22Rv1 (cell line): ENCODE data around the gene LMOD2.

Experiments used
- H3K27ac ChIP-seq: fragments of 450-650 bp; 2 replicates; pipeline ENCODE4 v1.5.1; 2017
- ZFX ChIP-seq: fragments of 450-650 bp; IDR thresholded peaks from 2 replicates; pipeline ENCODE4 v1.6.1; 2017; ENCODE audit warnings: antibody characterized with exemption, borderline replicate concordance
- TF ChIP-seq, protein P1 (sequence below): fragments of 450-650 bp; IDR thresholded peaks from 2 replicates; pipeline ENCODE4 v1.5.1; 2017; ENCODE audit warnings: mild to moderate bottlenecking

LMOD2 gene

DNA sequence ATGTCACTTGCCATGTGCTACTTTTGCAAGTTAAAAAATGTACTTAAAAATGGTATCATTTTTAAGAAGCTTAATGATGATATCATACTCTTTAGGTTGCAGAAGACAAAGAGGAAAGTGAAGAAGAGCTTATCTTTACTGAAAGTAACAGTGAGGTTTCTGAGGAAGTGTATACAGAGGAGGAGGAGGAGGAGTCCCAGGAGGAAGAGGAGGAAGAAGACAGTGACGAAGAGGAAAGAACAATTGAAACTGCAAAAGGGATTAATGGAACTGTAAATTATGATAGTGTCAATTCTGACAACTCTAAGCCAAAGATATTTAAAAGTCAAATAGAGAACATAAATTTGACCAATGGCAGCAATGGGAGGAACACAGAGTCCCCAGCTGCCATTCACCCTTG lies 6.1 kb downstream of the LMOD2 start:
- H3K27ac ChIP-seq = no peak overlapping the region
- no peak for TF ChIP-seq ZFX
- TF ChIP-seq, protein P1, sequence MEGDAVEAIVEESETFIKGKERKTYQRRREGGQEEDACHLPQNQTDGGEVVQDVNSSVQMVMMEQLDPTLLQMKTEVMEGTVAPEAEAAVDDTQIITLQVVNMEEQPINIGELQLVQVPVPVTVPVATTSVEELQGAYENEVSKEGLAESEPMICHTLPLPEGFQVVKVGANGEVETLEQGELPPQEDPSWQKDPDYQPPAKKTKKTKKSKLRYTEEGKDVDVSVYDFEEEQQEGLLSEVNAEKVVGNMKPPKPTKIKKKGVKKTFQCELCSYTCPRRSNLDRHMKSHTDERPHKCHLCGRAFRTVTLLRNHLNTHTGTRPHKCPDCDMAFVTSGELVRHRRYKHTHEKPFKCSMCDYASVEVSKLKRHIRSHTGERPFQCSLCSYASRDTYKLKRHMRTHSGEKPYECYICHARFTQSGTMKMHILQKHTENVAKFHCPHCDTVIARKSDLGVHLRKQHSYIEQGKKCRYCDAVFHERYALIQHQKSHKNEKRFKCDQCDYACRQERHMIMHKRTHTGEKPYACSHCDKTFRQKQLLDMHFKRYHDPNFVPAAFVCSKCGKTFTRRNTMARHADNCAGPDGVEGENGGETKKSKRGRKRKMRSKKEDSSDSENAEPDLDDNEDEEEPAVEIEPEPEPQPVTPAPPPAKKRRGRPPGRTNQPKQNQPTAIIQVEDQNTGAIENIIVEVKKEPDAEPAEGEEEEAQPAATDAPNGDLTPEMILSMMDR = no peak

DNA sequence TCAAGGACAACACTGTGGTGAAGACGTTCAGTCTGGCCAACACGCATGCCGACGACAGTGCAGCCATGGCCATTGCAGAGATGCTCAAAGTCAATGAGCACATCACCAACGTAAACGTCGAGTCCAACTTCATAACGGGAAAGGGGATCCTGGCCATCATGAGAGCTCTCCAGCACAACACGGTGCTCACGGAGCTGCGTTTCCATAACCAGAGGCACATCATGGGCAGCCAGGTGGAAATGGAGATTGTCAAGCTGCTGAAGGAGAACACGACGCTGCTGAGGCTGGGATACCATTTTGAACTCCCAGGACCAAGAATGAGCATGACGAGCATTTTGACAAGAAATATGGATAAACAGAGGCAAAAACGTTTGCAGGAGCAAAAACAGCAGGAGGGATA lies 6.6 kb downstream of the LMOD2 start:
- TF ChIP-seq ZFX = no peak
- TF ChIP-seq, protein P1 = no peak
- no peak overlapping the region for H3K27ac ChIP-seq

DNA sequence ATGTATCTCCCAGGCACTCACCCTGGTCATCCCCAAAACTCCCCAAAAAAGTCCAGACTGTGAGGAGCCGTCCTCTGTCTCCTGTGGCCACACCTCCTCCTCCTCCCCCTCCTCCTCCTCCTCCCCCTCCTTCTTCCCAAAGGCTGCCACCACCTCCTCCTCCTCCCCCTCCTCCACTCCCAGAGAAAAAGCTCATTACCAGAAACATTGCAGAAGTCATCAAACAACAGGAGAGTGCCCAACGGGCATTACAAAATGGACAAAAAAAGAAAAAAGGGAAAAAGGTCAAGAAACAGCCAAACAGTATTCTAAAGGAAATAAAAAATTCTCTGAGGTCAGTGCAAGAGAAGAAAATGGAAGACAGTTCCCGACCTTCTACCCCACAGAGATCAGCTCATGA lies 7.1 kb downstream of the LMOD2 start:
- H3K27ac ChIP-seq = no peak overlapping the region

DNA sequence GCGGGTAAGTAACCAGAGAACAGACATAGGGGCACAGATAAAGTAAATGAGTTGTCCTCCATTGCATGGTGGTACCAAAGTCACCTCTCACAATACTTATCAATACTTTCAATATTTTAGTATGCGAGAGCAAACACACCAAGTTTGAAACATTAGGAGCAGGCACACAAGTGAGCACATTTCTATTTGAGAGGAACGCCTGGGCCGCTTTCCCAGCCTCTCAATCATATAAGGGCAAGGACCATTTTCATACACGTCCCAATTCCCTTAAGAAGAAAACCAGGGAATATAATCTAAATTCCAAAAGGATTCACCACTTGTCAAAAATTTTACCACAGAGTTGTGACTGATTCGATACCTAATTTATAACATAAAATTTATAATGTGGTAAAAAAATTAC lies 7.5 kb downstream of the LMOD2 start:
- no peak overlapping the region for H3K27ac ChIP-seq
- TF ChIP-seq, protein P1 = no peak
- no peak for TF ChIP-seq ZFX

More for the DNA sequence above, 7.1 kb downstream of the LMOD2 start:
- TF ChIP-seq ZFX = no peak
- TF ChIP-seq, protein P1 = no peak

DNA sequence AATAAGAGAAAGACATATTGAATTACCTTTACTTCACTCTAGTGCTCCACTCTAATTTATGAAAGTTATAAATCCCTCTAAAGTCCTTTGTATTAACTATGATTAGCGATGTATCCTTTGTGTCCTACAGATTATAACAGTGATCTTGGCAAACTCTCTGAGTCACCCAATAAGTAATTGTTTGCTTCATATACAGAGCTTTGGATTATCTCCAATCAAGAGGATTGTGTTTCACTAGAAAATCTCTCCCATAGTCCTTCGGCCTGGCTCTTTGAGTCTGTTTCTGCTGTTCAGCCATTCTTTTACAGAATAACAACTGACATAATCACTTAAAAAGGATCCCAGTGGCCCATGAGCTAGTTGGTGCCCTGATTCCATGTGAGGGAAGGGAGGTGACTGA lies 9.5 kb downstream of the LMOD2 start:
- no peak for TF ChIP-seq ZFX
- TF ChIP-seq, protein P1 = no peak
- no peak overlapping the region for H3K27ac ChIP-seq

DNA sequence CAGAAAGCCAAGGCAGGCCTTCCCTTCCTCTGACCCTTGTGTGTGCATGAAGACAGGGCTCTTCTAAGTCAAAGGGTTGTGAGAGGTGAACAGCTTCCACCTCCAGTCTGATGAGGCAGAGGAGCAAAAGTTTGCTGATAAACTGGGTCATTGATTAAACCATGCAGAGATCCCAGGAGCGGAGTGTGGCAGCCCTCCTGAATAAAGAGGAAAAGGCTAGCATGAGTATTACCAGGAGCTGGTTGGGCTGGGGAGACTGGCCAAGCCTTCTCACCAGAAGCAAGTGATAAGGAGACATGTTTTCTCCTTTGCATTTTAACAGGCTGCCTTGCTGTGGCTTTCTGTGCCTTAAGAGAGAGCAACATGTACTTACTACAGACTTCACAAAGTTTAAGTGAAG lies 10.2 kb downstream of the LMOD2 start:
- no peak for TF ChIP-seq ZFX
- H3K27ac ChIP-seq = no peak overlapping the region

DNA sequence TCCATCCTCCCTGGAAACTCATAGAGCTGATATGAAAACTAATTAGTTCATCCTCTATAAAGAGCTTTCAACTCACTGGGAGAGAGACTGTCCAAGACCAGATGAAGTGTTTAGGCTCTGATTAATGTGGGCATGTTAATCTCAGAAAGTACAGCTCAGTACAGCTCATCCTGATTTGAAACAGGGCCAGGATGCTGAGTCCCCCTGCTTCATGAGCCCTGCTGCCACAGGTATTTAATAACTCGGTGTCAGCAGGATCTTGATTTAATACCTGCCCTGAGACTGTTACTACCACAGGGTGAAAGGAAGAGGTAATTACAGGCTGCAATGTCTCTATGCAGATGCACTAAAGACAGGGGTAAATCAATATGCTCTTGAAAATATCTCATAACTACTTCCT lies 10.8 kb downstream of the LMOD2 start:
- no peak for TF ChIP-seq ZFX
- TF ChIP-seq, protein P1 = no peak

DNA sequence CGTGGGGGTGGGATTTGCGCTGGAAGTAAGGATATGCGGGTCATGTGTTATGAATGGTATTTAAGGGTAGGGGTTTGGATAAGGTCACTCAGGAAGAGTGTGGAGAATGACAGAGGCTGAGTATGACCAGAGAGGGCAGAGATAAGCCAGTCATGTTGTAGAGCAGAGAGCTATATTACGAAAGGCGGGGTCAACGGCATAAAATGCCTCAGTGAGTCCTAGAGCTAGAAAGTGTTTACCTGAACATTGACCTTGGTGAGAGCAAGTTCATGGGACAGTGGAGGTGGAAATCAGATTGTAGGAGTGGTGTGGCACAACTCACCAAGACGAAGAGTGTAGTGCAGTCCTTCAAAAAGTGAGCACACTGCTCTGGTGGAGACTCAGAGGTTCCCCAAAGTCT lies 13.8 kb downstream of the LMOD2 start:
- no peak for TF ChIP-seq ZFX
- TF ChIP-seq, protein P1 = no peak
- no peak overlapping the region for H3K27ac ChIP-seq

More for the DNA sequence above, 10.8 kb downstream of the LMOD2 start:
- H3K27ac ChIP-seq = no peak overlapping the region
